ENCODE measurements around the gene NTN5. TPM values are rescaled to one million over a fixed set of nuclear protein-coding genes. Genes with fewer than 3 reads are reported as not detected.

NTN5 gene
- total RNA-seq, 1 donor from 2014 or later: 1.8 TPM

GRCh38 chr19:48708471-48708870 lies 35.7 kb upstream of the NTN5 start:
- H3K36me3 Mint-ChIP-seq (ENCODE audit: unreplicated experiment): peaks cover 14% of the 10 kb centered on the region
- no peak for DNase-seq
- TF ChIP-seq CTCF (IDR thresholded peaks at IDR 0.05; ENCODE audit: partially characterized antibody, unreplicated experiment): no peak
- H3K4me1 Mint-ChIP-seq (ENCODE audit: low read depth, unreplicated experiment): no peaks in the 10 kb centered on the region
- no peak overlapping the region for H3K4me3 Mint-ChIP-seq (ENCODE audit: unreplicated experiment)
- no peak overlapping the region for H3K27ac Mint-ChIP-seq (ENCODE audit: unreplicated experiment)
- H3K9me3 Mint-ChIP-seq (ENCODE audit: unreplicated experiment): no peaks in the 10 kb centered on the region
- peaks cover 5% of the 10 kb centered on the region for H3K27me3 Mint-ChIP-seq (ENCODE audit: unreplicated experiment)

DNA sequence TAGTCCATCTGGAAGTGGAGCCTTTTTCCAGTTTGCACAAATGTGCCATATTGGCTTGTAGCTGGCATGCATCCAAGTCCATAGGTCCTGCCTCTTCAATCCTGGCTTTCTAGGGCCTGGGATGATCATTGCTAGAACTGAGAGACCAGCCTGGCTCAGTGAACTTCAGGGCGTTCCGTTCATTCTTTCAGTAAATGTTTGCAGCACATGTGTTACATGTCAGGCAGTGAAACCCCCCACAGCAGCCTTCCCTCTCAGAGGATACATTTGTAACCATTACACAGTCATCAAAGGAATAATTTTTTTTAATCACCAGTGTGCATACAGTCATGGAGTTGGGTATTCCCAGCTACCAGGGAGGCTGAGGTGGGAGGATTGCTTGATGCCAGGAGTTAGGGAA lies 32.6 kb upstream of the NTN5 start:
- no peaks in the 10 kb centered on the region for H3K9me3 Mint-ChIP-seq (ENCODE audit: unreplicated experiment)
- H3K27me3 Mint-ChIP-seq (ENCODE audit: unreplicated experiment): peaks cover 3% of the 10 kb centered on the region

GRCh38 chr19:48703316-48703715 lies 30.5 kb upstream of the NTN5 start:
- Mint-ChIP-seq H3K36me3 (ENCODE audit: unreplicated experiment) (peaks cover 13% of the 10 kb centered on the region), H3K9me3 (ENCODE audit: unreplicated experiment) (no peaks in the 10 kb centered on the region), H3K4me3 (ENCODE audit: unreplicated experiment) (no peak overlapping the region)

More for the DNA sequence above, 32.6 kb upstream of the NTN5 start:
- no peak overlapping the region for H3K4me3 Mint-ChIP-seq (ENCODE audit: unreplicated experiment)
- H3K36me3 Mint-ChIP-seq (ENCODE audit: unreplicated experiment): peaks cover 15% of the 10 kb centered on the region
- no peak for DNase-seq
- H3K27ac Mint-ChIP-seq (ENCODE audit: unreplicated experiment): no peak overlapping the region
- H3K4me1 Mint-ChIP-seq (ENCODE audit: low read depth, unreplicated experiment): no peaks in the 10 kb centered on the region
- no peak for TF ChIP-seq CTCF (IDR thresholded peaks at IDR 0.05; ENCODE audit: partially characterized antibody, unreplicated experiment)

DNA sequence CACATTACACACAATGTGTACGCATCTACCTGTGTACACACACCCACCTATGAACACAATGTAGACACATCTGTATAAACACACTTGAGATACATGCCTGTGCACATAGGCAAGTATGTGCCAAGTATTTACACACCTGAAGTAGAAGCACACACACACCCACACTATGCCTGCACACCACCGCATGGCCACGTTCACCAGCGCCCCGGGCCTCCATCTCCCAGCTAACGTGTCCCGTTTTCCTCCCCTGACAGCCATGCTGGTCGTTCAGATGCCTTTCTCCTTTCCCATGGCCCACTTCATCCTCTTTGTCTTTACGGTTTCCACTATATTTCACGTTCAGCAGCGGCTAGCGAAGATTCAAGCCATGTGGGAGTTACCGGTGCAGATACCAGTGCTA lies 29.9 kb upstream of the NTN5 start:
- Mint-ChIP-seq H3K36me3 (ENCODE audit: unreplicated experiment) (peaks cover 10% of the 10 kb centered on the region), H3K27me3 (ENCODE audit: unreplicated experiment) (peaks cover 2% of the 10 kb centered on the region), H3K4me3 (ENCODE audit: unreplicated experiment) (no peak overlapping the region), H3K4me1 (ENCODE audit: low read depth, unreplicated experiment) (no peaks in the 10 kb centered on the region), H3K9me3 (ENCODE audit: unreplicated experiment) (no peaks in the 10 kb centered on the region), H3K27ac (ENCODE audit: unreplicated experiment) (no peak overlapping the region)
- no peak for DNase-seq
- TF ChIP-seq CTCF (IDR thresholded peaks at IDR 0.05; ENCODE audit: partially characterized antibody, unreplicated experiment): no peak

More at GRCh38 chr19:48703316-48703715, 30.5 kb upstream of the NTN5 start:
- DNase-seq: no peak
- no peak for TF ChIP-seq CTCF (IDR thresholded peaks at IDR 0.05; ENCODE audit: partially characterized antibody, unreplicated experiment)
- Mint-ChIP-seq H3K27ac (ENCODE audit: unreplicated experiment) (no peak overlapping the region), H3K27me3 (ENCODE audit: unreplicated experiment) (peaks cover 2% of the 10 kb centered on the region), H3K4me1 (ENCODE audit: low read depth, unreplicated experiment) (no peaks in the 10 kb centered on the region)

GRCh38 chr19:48698046-48698445 lies 25.2 kb upstream of the NTN5 start:
- no peaks in the 10 kb centered on the region for H3K9me3 Mint-ChIP-seq (ENCODE audit: unreplicated experiment)
- H3K27me3 Mint-ChIP-seq (ENCODE audit: unreplicated experiment): peaks cover 5% of the 10 kb centered on the region
- H3K36me3 Mint-ChIP-seq (ENCODE audit: unreplicated experiment): no peaks in the 10 kb centered on the region
- H3K4me3 Mint-ChIP-seq (ENCODE audit: unreplicated experiment): no peak overlapping the region
- no peak for DNase-seq
- no peak overlapping the region for H3K27ac Mint-ChIP-seq (ENCODE audit: unreplicated experiment)
- TF ChIP-seq CTCF (IDR thresholded peaks at IDR 0.05; ENCODE audit: partially characterized antibody, unreplicated experiment): no peak
- no peaks in the 10 kb centered on the region for H3K4me1 Mint-ChIP-seq (ENCODE audit: low read depth, unreplicated experiment)

All from glutamatergic neuron (in vitro differentiated cells).